HG02642 (cell line): ENCODE results near the gene LGALS1.

Experiments
- ATAC-seq: cut with Tn5 transposase; IDR thresholded peaks from one replicate; pipeline ENCODE4 v1.9.1; 2021; ENCODE audit warnings: mild to moderate bottlenecking; ENCODE audit not compliant: unreplicated experiment, poor library complexity

Gene LGALS1

GRCh38 chr22:37659897-37660708, 15.3 kb upstream of the LGALS1 start:
- no peak for ATAC-seq

GRCh38 chr22:37660709-37661045, 14.8 kb upstream of the LGALS1 start:
- no peak for ATAC-seq

GRCh38 chr22:37661160-37661924, 14.1 kb upstream of the LGALS1 start:
- no peak for ATAC-seq

- ATAC-seq: no peak
Observed at GRCh38 chr22:37662039-37662438, 13.4 kb upstream of the LGALS1 start.

GRCh38 chr22:37663521-37664140, 11.8 kb upstream of the LGALS1 start:
- no peak for ATAC-seq

- ATAC-seq: no peak
Observed at GRCh38 chr22:37664249-37665101, 11.0 kb upstream of the LGALS1 start.

- no peak for ATAC-seq
Observed at GRCh38 chr22:37665487-37665886, 9.9 kb upstream of the LGALS1 start.

- no peak for ATAC-seq
Observed at GRCh38 chr22:37669586-37669985, 5.8 kb upstream of the LGALS1 start.

- no peak for ATAC-seq
Observed at GRCh38 chr22:37672206-37672919, 3.1 kb upstream of the LGALS1 start.

- no peak for ATAC-seq
Observed at GRCh38 chr22:37672920-37673455, 2.4 kb upstream of the LGALS1 start.

- ATAC-seq: no peak
Observed at GRCh38 chr22:37674248-37674647, 1.2 kb upstream of the LGALS1 start.

- no peak for ATAC-seq
Observed at GRCh38 chr22:37675930-37676735, 697 bp downstream of the LGALS1 start.

- peak; percentile 60 for ATAC-seq
Observed at GRCh38 chr22:37676736-37677492, 1.5 kb downstream of the LGALS1 start.

GRCh38 chr22:37677493-37677974, 2.1 kb downstream of the LGALS1 start:
- peak; percentile 1 for ATAC-seq

GRCh38 chr22:37678372-37678771, 2.9 kb downstream of the LGALS1 start:
- no peak for ATAC-seq

GRCh38 chr22:37679670-37680069, 4.2 kb downstream of the LGALS1 start:
- ATAC-seq: no peak

- no peak for ATAC-seq
Observed at GRCh38 chr22:37680191-37680851, 4.9 kb downstream of the LGALS1 start.
